Activated T-helper 1 cell treated with Interleukin-2 at 50 U/mL for 16 hours (primary cell): ENCODE results near the gene MTG2.

Source experiments
- DNase-seq: peaks from one replicate; pipeline ENCODE4 v3.0.0-alpha.2; 2020; ENCODE audit warnings: low read depth

Gene MTG2

DNA sequence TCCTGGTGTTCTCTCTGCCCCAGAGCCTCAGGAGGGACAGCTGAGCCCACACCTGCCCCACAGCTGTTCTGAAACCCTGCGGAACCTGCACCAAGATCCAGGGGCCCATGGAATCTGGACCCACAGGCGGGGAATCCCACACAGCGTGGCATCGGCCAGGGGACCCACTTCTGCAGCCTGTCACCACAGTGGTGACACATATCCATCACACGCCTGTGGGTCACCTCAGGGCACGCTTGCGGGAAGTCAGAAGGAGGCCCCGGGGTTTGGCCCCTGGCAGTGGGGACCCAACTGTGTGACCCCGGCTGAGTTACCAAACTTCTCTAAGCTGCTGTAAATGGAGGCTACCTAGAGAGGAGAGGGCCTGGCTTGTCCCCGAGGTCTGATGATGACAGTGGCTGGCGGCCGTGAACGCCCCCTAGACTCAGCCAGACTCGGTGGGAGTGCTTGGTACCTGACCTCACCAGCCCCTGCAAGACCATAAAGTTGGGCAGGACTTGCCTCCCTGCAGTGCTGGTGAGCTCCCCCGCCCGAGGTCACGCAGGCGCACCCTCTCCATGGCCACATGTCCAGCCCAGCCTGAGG lies 39.5 kb downstream of the MTG2 start:
- no peak for DNase-seq

DNA sequence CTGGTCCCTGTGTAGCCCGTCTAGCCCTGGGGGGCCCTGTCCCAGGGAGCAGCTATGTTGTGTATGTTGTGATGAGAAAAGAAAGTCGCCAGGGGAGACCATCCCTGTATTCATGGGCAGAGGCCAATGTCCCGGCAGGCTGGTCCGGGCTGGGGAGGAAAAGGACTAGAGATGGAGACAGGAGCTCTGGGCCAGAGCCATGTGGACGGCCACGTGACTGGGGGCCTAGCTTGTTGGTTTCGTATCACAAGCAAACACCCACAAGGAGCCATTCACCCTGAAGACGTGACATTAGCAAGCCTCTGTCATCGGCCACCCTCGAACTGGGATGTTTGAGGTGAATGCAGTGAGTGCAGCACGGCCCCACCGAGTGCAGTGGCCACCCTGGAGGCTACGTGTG lies 40.1 kb downstream of the MTG2 start:
- DNase-seq, result no peak

DNA sequence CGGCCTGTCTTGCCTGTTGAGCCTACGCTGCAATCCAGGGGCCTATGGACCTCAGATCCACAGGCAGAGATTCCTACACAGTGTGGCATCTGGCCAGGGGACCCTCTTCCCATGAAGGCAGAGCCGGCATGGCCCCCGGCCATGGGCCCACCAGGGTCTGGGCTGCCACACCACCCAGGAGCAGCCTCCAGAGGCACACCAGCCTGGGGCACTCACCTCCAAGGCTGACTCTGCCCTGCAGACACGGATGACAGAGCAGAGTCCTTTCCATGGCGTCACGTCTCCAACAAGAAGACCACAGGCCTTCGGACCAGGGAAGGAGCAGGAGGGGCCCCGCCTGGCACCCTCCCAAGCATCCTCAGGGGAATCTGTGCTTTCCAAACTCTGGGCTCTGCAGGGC lies 40.7 kb downstream of the MTG2 start:
- no peak for DNase-seq

DNA sequence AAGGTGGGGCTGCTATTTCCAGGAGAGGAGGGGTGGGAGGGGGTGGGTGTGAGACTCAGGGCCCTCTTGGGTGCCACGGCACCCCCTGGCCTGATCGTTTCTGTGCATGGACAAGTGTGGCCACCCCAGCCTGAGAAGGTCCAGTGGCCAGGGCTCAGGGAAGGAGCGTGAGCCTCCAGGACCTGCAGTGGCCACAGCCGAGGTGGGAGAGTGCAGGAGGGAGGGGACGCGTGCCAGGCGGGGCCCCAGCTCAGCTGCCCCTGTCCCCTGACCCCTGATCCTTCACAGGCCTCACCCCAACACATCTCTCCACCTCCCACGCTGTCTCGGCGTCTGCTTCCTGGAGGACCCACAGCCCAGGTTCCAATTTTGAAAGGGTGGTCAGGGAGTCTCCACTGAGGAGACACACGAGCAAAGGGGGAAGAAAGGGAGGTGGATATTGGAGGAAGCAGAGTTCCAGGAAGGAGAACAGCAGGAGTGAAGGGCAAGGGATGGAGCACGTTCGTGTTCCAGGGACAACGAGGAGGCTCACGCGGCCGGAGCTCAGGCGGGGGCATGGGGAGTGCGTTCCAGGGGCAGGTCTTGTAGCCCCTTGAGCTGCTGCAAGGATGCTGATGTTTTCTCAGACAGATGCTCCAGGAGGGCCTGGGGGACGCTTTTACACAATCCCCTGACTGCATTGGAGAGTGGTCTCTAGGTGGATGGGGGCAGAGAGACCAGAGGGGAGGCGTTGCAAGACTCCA lies 41.5 kb downstream of the MTG2 start:
- no peak for DNase-seq

DNA sequence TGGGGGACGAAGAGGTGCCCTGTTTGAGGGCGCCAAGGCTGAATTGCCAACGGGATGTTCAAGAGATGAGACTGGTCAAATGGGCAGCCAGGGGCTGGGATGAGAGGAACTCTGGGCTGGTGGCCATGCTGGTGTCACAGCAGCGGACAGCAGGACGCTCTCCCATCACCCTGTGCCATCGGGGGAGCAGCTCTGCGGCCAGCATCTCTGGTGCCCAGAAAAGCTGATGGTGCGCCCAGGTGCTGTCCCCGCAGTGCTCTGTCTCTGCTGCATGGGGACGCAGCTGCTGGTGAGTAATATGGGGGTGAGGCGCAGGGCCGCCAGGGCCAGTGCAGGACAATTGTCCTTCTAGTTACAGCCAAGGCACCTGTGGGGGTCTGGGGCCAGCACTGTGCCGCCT lies 42.2 kb downstream of the MTG2 start:
- DNase-seq, result no peak

DNA sequence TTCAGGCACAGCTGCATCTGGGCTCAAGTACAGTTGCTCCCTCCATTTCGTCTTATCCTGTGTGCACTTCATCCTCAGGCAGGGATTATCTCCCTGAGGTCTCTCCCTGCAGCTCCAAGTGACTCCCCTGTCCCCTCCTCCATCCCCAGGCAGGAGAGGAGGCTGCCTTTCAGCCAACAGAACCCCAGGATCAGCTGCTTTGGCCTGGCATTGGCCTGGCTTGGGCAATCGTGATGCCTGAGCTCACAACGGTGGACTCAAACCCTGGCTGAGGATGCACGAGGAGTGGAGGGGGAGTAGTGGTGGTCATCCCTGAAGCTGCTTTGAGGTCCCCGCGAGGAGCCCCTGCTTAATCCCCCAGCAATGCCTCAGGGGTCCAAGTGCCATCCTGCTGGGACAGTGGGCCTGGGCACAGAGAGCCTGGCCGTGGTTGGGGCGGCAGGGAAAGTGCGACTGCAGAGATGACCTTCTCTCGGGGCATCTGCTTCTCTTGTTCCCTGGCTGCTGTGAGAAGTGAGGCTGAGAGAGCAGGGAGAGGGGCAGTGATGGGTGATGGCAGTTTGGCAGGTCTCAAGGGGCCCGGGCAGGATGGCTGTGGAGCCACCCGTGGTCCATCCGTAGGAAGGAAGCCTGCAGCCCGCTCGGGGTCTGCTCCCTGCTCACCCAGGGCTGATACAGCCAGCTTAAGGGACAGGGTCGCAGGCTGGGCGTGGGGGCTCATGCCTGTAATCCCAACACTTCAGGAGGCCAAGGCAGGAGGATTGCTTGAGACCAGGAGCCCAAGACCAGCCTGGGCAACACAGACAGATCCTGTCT lies 43.2 kb downstream of the MTG2 start:
- no peak for DNase-seq

DNA sequence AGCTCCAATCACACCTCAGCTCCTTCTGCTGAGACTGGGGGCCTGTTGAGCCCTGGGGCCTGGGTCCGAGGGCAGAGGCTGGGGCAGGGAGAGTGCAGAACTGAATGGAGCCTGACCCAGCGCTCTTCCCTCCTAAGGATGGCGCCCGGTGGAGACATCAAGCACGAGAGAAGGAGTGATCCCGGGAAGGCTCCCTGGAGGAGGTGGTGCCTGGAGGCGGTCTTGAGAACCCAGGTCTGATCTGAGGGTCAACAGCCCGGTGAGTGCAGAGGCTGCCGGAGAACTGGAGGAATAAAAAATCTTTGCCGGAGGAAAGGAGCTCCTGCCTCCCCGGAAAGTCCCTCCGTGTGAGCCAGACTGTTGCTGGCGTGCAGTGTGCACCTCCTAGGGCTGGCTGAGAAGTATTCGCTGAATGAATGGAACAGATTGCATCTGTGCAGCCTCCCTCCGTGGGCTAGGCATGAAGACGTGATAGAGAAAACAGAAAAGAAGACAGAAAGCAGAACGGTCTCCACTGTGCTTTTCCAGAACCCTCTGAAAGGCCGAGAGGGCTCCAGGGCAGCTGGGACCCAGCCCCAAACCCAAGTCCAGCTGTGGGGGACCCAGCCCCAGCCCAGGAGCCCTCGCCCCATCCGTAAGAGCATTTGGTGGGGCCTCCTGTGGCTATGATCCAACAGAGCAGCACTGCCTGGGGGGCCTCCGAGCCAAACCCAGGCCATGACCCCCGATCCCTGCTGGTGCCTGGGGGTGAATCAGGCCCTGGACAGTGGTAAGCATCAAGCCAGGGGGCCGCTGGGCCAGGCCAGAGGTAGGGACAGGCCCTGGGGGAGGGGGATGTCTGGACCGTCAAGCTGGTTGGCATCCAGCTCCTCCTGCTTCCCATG lies 44.1 kb downstream of the MTG2 start:
- no peak for DNase-seq

DNA sequence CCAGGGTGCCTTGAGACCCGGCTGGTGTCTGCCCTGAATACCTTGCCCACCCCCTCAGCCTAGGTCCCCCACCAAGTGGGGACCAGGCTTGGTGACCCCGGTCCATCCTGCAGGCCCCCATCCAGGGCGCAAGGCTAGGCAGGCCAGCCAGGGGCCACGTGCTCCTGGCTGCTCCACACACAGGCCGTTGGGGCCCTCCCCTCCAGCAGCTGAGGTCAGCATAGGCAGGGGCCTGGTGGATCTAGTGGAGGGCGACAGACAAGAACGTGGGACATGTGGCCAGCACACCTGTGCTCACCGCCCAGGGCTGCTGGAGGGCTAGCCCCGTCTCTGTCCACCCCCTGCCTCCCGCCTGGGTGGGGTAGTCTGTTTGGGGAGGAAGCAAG lies 44.8 kb downstream of the MTG2 start:
- no peak for DNase-seq

DNA sequence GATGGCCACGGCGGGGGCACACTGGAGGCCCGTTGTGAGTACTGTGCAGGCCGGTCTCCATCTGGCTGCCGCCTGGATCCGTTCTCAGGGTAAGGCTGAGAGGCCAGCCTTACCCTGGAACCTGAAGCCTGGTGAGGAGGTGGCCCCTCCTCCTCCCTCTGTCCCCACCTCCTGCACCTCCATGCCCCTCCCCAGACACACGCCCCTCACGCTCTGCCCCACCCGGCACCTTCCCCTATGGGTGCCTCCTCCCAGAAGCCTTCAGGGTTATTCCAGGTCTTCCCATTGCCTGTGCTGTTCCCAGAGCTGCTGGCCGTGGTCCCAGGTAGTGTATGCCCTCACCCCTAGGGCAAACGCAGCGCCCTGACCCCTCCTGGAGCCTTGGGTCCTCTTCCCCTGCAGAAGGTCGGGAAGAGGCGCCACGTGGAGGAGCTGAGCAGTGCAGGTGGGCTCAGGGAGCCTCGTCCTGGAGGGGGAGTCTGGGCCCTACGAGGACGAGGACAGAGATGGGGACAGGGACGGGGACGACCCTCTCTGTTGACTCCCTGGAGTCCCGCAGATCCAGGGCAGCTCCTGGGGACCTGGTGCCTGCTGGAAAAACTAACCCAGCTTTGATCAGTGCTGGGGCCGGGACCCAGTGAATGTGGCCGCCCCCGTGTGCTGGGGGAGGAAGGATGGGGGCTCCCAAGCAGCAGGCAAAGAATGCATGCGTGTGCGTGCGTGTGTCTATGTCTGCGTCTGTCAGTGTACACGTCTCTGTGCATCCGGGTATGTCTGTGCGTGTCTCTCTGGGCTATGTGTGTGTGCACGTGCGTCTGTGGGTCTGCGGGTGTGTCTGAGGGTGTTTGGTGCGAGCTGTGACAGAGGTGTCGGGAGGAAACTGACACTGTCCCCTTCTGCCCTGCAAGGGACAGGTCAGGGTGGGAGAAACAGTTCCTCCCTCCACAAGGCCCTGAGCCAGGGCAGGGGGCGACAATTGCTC lies 45.4 kb downstream of the MTG2 start:
- no peak for DNase-seq

DNA sequence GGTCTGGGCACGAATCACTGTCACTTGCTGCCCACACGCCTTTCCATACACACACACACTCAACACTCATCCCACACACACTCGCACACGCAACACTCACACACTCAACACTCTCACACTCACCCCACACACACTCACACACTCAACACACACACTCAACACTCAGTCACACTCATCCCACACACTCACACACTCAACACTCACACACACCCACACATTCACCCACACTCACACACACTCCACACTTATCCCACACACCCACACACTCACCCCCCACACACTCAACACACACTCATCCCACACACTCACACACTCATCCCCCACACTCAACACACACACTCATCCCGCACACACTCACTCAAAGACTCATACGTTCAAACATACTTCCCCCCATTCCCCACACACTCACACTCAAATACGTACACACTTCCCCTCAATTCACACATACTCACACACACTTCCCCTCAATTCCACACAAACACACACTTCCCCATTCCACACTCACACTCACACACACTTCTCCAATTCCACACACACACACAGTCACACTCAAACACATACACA lies 46.2 kb downstream of the MTG2 start:
- no peak for DNase-seq

DNA sequence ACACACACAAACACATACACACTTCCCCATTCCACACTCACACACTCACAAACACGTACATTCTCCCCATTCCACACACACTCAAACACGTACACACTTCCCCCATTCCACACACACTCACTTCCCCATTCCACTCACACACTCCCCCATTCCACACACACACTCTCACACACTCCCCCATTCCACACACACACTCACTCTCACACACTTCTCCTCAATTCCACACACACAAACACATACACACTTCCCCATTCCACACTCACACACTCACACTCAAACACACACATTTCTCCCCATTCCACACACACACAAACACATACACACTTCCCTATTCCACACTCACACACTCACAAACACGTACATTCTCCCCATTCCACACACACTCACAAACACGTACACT lies 46.8 kb downstream of the MTG2 start:
- no peak for DNase-seq

DNA sequence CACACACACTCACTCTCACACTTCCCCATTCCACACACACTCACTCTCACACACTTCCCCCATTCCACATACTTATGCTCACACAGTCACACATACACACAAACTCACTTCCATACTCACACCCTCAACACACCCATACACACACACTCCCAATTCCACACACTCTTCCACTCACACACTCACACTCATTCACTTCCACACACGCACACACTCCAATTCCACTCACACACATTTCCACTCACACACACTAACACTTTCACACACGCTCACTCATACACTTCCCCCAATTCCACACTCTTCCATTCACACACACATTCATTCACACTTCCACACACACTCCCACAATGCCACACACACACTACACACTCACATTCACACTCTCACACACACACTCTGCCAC lies 47.4 kb downstream of the MTG2 start:
- no peak for DNase-seq

DNA sequence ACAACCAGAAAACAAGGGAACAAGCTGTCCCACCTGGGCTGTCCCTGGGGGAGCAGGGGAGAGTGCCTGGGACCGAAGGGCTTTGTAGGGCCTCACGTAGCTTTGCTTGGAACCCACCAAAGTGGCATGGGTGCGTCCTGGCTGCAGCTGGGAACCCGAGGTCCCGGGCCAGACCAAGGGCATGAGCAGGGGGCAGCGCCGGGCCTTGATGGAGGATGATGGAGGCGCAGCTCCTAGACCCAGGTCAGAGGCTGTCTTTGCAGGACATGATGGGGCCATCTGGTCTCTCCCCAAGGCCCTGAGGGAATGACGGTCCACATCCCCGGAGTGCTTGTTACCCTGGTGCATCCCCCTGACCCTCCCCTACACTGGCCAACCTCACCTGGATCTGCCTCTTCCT lies 47.9 kb downstream of the MTG2 start:
- DNase-seq, result no peak

DNA sequence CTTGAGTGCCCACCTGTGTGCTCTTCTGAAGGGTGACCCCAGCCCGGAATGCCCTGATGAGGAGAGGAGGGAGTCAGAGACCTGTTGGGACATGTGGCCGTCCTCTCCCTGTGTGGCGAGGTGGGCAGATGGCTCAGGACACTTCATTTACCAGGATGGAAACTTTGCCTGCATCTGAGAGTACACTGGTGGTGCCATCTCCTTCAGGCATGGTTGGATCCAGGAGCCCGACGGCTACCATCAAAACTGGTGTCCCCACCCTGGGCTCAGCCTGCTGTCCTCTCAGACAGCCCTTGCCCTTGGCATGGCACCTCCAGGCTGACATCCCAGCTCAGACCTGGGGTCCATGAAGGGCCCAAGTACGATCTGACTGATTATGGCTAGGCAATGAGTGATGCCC lies 48.5 kb downstream of the MTG2 start:
- DNase-seq, result no peak

DNA sequence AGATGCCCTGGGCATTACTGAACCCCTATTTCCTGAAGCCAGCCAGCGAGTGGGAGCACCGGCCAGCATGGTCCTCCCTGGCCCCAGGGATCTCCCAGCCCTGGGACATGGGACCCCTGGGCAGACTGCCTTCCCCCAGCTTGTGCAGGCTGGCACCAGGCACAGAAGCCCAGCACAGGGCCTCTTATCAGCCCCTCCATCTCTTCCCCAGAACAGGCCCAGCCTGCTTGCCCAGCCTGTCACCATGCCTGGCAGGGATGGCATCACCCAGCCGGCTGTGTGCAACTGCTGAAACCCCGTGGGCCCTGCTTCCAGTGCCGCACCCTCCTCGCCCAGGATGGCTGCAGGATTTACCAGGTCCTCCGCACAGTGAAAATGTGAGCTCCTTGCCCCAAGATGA lies 49.4 kb downstream of the MTG2 start:
- no peak for DNase-seq

DNA sequence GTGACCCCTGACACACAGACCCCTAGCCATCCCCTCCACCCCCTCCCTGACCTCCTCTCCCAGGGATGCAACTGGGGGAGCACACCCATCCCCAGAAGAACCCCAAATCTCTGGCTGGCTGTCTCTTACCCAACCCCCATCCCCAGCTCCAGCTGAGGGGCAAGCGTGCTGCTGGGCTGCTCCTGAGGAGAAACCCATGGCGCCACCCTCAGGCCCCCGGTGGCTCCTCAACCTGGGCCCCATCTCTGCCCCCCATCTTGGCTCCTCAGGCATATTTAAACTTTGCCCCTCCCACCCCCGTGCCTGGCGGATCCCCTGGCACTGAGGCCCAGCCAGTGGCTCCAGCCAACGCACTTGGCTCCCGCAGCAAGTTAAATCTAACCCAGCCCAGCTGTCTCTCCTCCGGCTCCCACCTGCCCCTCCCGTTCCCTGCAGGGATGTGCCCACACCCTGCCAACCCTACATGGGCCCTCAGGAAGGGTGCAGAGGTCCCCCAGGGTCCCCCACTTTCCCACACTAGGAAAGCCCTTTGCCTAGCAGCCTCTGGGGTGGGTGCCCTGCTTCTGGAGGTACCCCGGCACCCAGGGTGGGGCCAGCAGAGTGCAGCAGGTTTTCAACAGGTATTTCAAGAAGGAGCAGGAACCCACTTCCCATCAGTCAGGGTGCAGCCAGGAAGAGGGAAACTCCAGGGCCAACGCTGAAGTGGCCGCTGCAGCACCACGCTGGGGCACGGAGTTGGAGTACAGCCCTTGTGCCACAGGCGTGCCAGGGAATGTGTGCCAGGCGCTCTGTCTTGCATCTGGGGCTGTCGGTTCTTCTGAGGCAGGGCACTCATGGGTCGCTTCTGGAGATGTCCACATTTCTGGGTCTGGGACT lies 50.2 kb downstream of the MTG2 start:
- no peak for DNase-seq

DNA sequence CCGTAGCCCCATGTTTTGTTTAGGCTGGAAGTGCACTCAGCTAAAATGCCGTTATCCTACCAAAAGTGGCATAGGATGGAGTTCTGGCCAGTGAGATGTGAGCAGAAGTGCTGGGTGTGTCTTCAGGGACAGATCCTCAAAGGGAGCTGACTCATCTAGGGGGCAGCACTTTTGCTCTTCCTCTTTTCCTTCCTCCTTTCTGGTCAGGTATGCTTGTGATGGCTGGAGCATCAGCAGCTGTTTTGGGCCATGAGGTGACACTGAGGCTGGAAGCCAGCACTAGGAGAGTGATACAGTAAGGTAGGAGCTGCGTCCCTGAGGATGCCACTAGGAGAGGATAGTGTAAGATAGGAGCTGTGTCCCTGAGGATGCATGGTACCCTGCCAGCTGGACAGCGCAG lies 50.9 kb downstream of the MTG2 start:
- no peak for DNase-seq

DNA sequence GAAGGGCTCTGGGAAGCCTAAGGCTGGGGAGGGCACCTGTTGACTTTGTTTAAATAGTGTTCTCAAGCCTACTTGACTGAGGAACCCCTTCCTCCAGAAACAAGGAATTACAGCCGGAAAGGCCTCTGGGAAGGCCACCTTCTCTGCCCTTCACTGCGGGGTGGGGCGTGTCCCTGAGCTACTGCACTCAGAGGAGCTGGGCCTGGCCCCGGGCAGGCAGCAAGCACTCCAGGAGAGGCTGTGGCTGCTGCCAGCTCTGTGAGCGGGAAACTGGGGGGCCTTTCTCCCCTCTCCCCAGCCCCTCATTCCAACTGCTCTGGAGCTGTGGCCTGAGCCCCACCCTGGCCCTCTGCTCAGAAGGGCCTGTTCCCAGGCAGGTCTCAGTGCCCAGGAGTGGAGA lies 51.5 kb downstream of the MTG2 start:
- no peak for DNase-seq

DNA sequence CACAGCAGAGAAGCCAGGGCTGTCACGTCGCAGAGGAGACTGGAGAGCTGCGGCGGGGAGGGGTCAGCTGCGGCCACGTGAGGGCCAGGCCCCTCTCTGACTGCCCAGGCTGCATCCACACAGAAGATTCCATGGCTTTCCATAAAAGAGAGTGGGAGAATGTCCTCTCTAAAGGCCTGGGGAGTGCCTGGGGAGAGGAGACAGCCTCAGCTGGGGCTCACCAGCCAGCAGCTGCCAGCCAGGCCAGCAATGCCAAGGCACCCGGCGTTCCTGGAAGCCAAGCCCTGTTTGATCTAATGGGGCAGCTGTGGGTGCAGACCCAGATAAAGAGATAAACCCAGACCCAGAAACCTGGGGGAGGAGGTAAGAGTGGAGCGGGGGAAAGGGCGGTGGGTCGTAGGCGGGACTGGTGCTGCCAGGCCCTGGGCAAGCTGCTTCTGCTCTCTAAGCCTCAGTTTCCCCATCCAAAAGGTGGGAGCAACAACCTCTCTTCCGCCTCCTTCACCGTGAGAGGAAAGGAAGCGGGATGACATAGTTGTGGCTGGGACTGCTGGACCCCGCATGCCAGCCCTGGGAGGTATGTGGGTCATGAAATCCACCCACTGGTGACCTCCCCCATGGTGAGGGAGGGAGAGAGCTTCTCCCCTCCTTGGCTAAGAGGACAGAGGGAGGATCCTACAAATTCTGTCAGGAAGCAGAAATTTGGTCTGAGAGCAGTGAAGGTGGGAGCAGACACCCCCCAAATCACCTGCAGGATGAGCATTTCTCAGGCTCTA lies 52.4 kb downstream of the MTG2 start:
- DNase-seq, result no peak
